GM12891 (cell line): ENCODE results near the gene MAEA.
"Not testable (repeated sequence)": the region's sequence is repeated elsewhere in the genome, so short reads cannot be mapped to it uniquely, and the experiment has no call there.

ENCODE experiments used
- DNase-seq: peaks from one replicate; pipeline ENCODE4 v3.0.0; 2011; ENCODE audit warnings: low spot score; ENCODE audit not compliant: insufficient read length
- FAIRE-seq: peaks from 2 replicates; lab custom pipeline; 2011; peaks lifted over from hg19 to GRCh38; lab: Jason Lieb, UNC
- PAX5 ChIP-seq: IDR thresholded peaks from 2 replicates; pipeline ENCODE4 v1.6.1; 2011; ENCODE audit warnings: low read length, moderate library complexity, mild to moderate bottlenecking; ENCODE audit not compliant: insufficient read depth, severe bottlenecking
- POLR2A ChIP-seq: IDR thresholded peaks from 2 replicates; pipeline ENCODE4 v1.6.1; 2011; ENCODE audit warnings: low read depth, low read length, control low read depth
- POLR2AphosphoS5 ChIP-seq: IDR thresholded peaks from 2 replicates; pipeline ENCODE4 v1.6.1; 2011; ENCODE audit warnings: low read depth, low read length, control low read depth
- POU2F2 ChIP-seq: IDR thresholded peaks from 2 replicates; pipeline ENCODE4 v1.6.1; 2011; ENCODE audit warnings: low read depth, mild to moderate bottlenecking, control low read depth, low read length, moderate library complexity
- SPI1 ChIP-seq: IDR thresholded peaks from 2 replicates; pipeline ENCODE4 v1.6.1; 2011; ENCODE audit warnings: low read depth, low read length, control low read depth
- TAF1 ChIP-seq: IDR thresholded peaks from 2 replicates; pipeline ENCODE4 v1.6.1; 2011; ENCODE audit warnings: low read depth, low read length, control low read depth

MAEA gene

DNA sequence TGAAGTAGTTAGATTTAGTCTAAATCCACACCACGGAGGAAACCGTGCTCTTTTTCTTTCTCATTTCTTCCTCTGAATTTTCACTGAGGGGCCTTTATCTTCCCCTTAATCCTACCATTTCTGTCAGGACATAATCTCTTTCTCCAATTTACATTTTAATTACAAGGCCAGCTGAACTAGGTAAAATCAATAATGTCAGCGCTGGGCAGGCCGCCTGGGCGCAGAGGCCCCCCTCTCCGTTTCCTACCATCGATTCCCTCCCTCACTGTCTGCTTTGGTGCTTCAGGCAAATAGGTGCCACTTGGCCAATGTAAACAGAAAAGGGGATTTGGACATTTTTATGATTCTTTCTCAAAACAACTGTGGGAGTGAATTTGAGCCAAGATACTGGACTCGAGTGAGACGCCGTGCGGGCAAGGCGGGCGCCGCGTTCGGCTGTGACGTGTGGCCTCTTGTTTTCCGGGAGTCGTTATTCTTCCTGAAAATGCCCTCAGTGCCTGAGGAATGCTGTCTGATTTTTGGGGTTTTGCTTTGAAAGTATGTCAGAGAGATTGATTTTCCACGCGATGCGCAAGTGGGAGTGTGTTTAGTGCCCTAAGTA, 79.9 kb downstream of the MAEA start:
- TF ChIP-seq SPI1 (no peak), POLR2A (no peak), PAX5 (no peak), POLR2AphosphoS5 (no peak), TAF1 (no peak), POU2F2 (no peak)
- no peak for FAIRE-seq

DNA sequence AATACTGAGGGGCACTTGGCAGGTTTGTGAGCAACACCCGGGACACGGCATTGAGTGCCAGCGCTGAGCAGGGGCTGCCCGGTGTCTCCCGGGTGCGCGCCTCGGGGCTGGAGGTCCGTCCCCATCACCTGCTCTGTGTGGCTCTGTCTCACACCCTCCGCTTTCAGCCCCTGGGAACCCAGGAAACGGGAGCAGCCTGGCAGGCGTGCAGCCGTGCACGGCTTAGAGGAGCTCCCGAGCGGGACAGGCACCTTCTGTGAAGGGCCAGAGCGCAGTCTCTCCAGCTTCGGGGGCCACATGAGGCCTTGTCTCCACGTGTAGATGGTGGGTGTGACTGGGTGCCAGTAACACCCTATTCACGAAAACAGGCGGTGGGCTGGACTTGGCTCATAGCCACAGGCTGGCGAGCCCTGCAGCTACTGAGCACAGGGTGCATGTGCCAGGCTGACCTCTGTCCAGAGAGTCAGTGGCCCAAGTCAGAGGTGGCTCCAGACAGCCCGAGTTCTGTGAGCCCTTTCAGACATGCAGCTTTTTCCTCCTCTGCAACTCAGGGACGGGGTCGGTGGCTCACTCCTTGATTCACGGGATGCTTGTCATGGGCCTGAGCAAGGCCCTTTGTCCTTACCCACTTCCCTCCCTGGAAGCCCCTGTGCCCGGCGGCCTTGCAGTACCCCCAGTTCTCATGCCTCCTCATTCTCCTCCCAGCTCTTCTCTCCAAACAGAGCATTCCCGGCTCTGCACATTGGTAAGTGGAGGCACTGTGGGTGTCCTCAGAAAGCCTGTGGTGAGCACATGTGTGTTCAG, 80.8 kb downstream of the MAEA start:
- DNase-seq (no peak), FAIRE-seq (no peak)
- no peak for TF ChIP-seq SPI1
- no peak for TF ChIP-seq POU2F2
- TF ChIP-seq POLR2A: no peak
- TF ChIP-seq TAF1: no peak
- TF ChIP-seq POLR2AphosphoS5: no peak
- TF ChIP-seq PAX5: no peak

More for the DNA sequence above, 79.9 kb downstream of the MAEA start:
- DNase-seq: no peak

- FAIRE-seq (no peak), DNase-seq (no peak)
- no peak for TF ChIP-seq POLR2AphosphoS5
- no peak for TF ChIP-seq POLR2A
Measured at GRCh38 chr4:1371176-1372165, 81.8 kb downstream of the MAEA start.

GRCh38 chr4:1372576-1372975, 82.9 kb downstream of the MAEA start:
- not testable (repeated sequence) for FAIRE-seq, DNase-seq

DNA sequence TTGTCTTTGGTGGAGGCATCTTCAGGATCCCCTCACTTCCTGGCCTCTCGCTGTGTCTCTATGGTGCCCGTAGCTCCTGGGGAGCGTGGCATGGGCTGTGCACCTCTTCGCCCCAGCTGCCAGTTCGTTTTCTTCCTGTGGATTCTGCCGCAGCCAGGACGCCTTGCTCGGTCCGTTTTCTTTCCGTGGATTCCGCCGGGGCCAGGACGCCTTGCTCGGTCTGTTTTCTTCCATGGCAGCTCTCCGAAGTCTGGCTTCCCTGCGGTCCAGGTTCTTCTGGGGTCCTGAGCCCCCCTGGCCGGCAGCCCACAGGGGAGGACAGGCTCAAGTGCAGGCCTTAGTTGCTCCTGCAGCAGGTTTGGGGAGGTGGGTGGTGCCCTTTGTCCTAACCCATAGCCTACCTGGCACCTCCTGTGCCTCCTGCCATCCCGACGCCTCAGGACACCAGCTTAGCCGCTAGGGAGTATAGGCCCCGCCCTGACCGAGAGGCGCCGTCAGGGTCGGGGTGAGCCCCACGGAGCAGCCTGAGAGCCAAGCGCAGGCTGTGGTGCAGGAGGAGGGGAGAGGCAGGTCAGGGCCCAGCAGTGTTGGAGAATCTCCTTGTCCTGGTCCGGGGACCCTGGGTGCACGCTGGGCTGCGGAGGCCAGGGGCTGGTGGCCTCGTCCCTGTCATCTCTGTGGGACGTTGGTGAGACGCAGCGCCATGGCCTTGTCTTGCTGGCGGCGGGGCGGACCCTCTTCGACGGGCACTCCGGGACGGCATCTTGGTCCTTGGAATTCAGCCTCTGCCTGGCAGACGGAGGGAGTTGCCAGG, 84.4 kb downstream of the MAEA start:
- FAIRE-seq (no peak), DNase-seq (no peak)
- TF ChIP-seq TAF1 (no peak), POLR2A (no peak), SPI1 (no peak), POU2F2 (no peak), POLR2AphosphoS5 (no peak), PAX5 (no peak)

GRCh38 chr4:1374706-1375045, 85.0 kb downstream of the MAEA start:
- TF ChIP-seq POU2F2: no peak
- no peak for TF ChIP-seq PAX5
- TF ChIP-seq POLR2A: no peak
- TF ChIP-seq TAF1: no peak
- no peak for TF ChIP-seq POLR2AphosphoS5
- DNase-seq (no peak), FAIRE-seq (no peak)

- no peak for TF ChIP-seq TAF1
- no peak for TF ChIP-seq POLR2AphosphoS5
- no peak for TF ChIP-seq POU2F2
- no peak for FAIRE-seq
- no peak for DNase-seq
Measured at GRCh38 chr4:1375051-1375721, 85.5 kb downstream of the MAEA start.

DNA sequence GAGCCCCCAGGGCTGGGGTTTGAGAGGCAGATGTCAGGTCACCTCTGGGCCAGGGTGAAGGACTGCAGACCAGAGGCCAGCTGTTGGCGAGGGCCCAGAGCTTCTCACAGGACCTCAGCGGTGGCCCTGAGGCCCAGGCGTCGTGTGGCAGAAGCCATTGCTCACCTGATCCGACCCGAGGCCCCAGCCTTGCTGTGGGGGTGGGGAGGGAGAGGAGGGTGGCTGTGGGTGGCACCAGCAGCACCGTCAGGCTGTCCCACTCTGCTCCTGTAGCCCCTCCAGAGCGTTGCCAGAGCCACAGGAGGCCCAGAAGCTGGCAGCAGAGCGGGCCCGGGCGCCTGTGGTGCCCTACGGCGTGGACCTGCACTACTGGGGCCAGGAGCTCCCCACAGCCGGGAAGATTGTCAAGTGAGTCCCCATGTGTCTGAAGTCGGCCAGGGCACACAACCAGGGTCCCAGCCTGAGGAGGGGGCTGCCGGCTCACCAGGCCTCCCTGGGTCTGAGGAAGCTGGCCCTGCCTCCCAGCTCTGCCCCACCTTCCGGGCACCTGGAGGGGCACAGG, 86.2 kb downstream of the MAEA start:
- DNase-seq (no peak), FAIRE-seq (no peak)
- no peak for TF ChIP-seq POLR2AphosphoS5
- no peak for TF ChIP-seq SPI1
- no peak for TF ChIP-seq TAF1
- TF ChIP-seq PAX5: no peak
- TF ChIP-seq POU2F2: no peak
- no peak for TF ChIP-seq POLR2A

DNA sequence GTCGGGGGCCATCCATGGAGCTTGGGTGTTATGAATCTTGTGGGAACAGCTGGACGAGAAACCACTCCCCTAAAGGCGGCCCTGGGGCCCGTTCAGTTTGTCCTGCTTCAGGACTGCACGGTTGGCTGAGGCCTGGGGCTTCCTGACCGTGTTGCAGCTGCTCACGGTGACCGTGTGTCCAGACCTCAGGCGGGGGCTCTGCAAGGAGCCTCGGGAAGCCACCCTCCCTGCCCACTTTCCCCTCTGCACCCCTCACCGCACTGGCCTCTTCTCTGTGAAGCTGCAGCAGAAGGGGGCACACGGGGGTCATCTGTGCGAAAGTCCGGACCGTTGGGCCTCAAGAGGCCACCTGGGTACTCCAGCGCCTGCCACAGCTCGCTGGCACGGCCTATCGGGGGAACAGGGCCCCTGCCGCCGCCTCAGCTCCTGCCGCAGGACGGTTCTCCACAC, 86.7 kb downstream of the MAEA start:
- DNase-seq (no peak), FAIRE-seq (no peak)
- TF ChIP-seq POU2F2 (no peak), PAX5 (no peak), POLR2A (no peak), SPI1 (no peak), POLR2AphosphoS5 (no peak), TAF1 (no peak)
